Omental fat pad (tissue), 4 donors: Measurements from ENCODE around the gene PXDN. TPM values are rescaled to one million over a fixed set of nuclear protein-coding genes. Genes with fewer than 3 reads are reported as not detected.

Experiments used
- ATAC-seq: fragments of 150-250 bp; one replicate; pipeline ENCODE4 v1.9.1; 2016; ENCODE audit warnings: mild to moderate bottlenecking, moderate library complexity; ENCODE audit not compliant: low FRiP score
- DNase-seq: peaks from one replicate; pipeline ENCODE4 v3.0.0-alpha.2; 2019; ENCODE audit warnings: low spot score
- CTCF ChIP-seq, 3 donors: fragments of 450-650 bp; IDR thresholded peaks; one replicate each; pipeline ENCODE4 v1.5.1; 2016 to 2017; ENCODE audit warnings: antibody characterized with exemption in 3 of 3, mild to moderate bottlenecking in 3 of 3, moderate library complexity in 2 of 3
- total RNA-seq, 4 donors: library from RNA; depleted of rRNA; stranded (reverse); fragments of >200 nt; gene quantifications; one replicate each; pipeline ENCODE4 v1.1.0, GENCODE V29; 2016

PXDN gene
- total RNA-seq, 4 donors from 2014 or later: 81.2 to 228 (median 112) TPM

- TF ChIP-seq CTCF (IDR thresholded peaks at IDR 0.05): no peak
- DNase-seq (no peak), ATAC-seq (no peak)
Measured at GRCh38 chr2:1774929-1775328, 30.6 kb upstream of the PXDN start.

GRCh38 chr2:1773883-1774282 is 29.6 kb upstream of the PXDN start:
- ATAC-seq (no peak), DNase-seq (no peak)
- TF ChIP-seq CTCF (IDR thresholded peaks at IDR 0.05): no peak

- no peak for TF ChIP-seq CTCF (IDR thresholded peaks at IDR 0.05)
- ATAC-seq: no peak
- DNase-seq: no peak
Measured at GRCh38 chr2:1772471-1773267, 28.4 kb upstream of the PXDN start.

GRCh38 chr2:1771626-1772280 is 27.4 kb upstream of the PXDN start:
- TF ChIP-seq CTCF (IDR thresholded peaks at IDR 0.05): no peak
- ATAC-seq (no peak), DNase-seq (no peak)

GRCh38 chr2:1770566-1771380 is 26.5 kb upstream of the PXDN start:
- DNase-seq (no peak), ATAC-seq (no peak)
- no peak for TF ChIP-seq CTCF (IDR thresholded peaks at IDR 0.05)

- no peak for ATAC-seq
- peak; percentile 69 for DNase-seq
- TF ChIP-seq CTCF (IDR thresholded peaks at IDR 0.05): peak in 1 of 3 donors; percentile 19
Measured at GRCh38 chr2:1769703-1770422, 25.5 kb upstream of the PXDN start.
